AG04450 (cell line): ENCODE measurements around the gene SLC18A2. TPM values are rescaled to one million over a fixed set of nuclear protein-coding genes. Genes with fewer than 3 reads are reported as not detected.

Experiments used
- CTCF ChIA-PET: fragments of 300-600, 350-600 bp; formaldehyde crosslinking; extraction: SDS; loops from one replicate; lab custom pipeline; 2022; ENCODE audit warnings: antibody characterized with exemption, inconsistent platforms; lab: Charles Lee
- POLR2A ChIA-PET: fragments of 350-600 bp; formaldehyde crosslinking; extraction: SDS; loops from one replicate; lab custom pipeline; 2021; ENCODE audit warnings: antibody characterized with exemption, inconsistent platforms; lab: Yijun Ruan, JAX
- DNase-seq: peaks from one replicate; pipeline ENCODE4 v3.0.0-alpha.2; 2011; ENCODE audit warnings: low read depth, low spot score
- H3K27ac ChIP-seq: one replicate; pipeline ENCODE4 v1.5.1; 2012; ENCODE audit warnings: low read depth, low read length, control low read depth
- H3K27me3 ChIP-seq: one replicate; pipeline ENCODE4 v1.6.0; 2012; ENCODE audit warnings: low read length; ENCODE audit not compliant: control insufficient read depth, insufficient read depth
- H3K4me3 ChIP-seq: 2 replicates; pipeline ENCODE4 v1.5.1; 2011; ENCODE audit warnings: mild to moderate bottlenecking, low read depth, low read length, control low read depth
- H3K9me3 ChIP-seq: 2 replicates; pipeline ENCODE4 v1.5.1; 2012; ENCODE audit warnings: low read length; ENCODE audit not compliant: control insufficient read depth, insufficient read depth
- CTCF ChIP-seq: IDR thresholded peaks from 2 replicates; pipeline ENCODE4 v1.5.1; 2011; ENCODE audit warnings: low read depth, low read length, control low read depth, inconsistent platforms
- polyA plus RNA-seq: library from polyadenylated mRNA; depleted of rRNA; stranded (reverse); fragments of >200 nt; gene quantifications from 2 replicates; pipeline ENCODE4 v1.2.3, GENCODE V29; 2011

SLC18A2 gene
- polyA plus RNA-seq, 1 experiment: 0.01 TPM

GRCh38 chr10:117261501-117261900, 20.6 kb downstream of the SLC18A2 start:
- TF ChIP-seq CTCF: no peak

GRCh38 chr10:117262291-117262902, 21.5 kb downstream of the SLC18A2 start:
- peaks cover 10% of the 10 kb centered on the region for H3K27me3 ChIP-seq
- TF ChIP-seq CTCF: no peak
- no peaks in the 10 kb centered on the region for H3K9me3 ChIP-seq
- no peak for DNase-seq
- CTCF ChIA-PET: interaction anchor here (0.7 to 1.5 kb wide), 3 partner anchors 26 to 56 kb away, joined by 3 to 6 read pairs (median 5); no protein-coding TSS in a partner anchor
- POLR2A ChIA-PET: no interaction called here
- H3K27ac ChIP-seq: no peak overlapping the region
- H3K4me3 ChIP-seq: no peak overlapping the region

More at GRCh38 chr10:117261501-117261900, 20.6 kb downstream of the SLC18A2 start:
- no peak for DNase-seq
- Histone ChIP-seq H3K27ac (no peak overlapping the region), H3K9me3 (no peaks in the 10 kb centered on the region), H3K4me3 (no peak overlapping the region), H3K27me3 (peaks cover 10% of the 10 kb centered on the region)
- ChIA-PET CTCF (interaction anchor here (1.4 to 1.5 kb wide), 2 partner anchors 45 to 57 kb away, joined by 5 to 6 read pairs; no protein-coding TSS in a partner anchor), POLR2A (no interaction called here)

GRCh38 chr10:117262903-117263293, 22.0 kb downstream of the SLC18A2 start:
- Histone ChIP-seq H3K27me3 (peaks cover 10% of the 10 kb centered on the region), H3K9me3 (no peaks in the 10 kb centered on the region), H3K27ac (no peak overlapping the region), H3K4me3 (no peak overlapping the region)
- ChIA-PET POLR2A (no interaction called here), CTCF (interaction anchor here (1.3 to 1.5 kb wide), 3 partner anchors 46 to 57 kb away, joined by 4 to 6 read pairs (median 5); no protein-coding TSS in a partner anchor)
- DNase-seq: no peak
- TF ChIP-seq CTCF: no peak

- Histone ChIP-seq H3K27me3 (peaks cover 7% of the 10 kb centered on the region), H3K4me3 (no peak overlapping the region), H3K9me3 (no peaks in the 10 kb centered on the region), H3K27ac (no peak overlapping the region)
- no peak for DNase-seq
- ChIA-PET POLR2A (no interaction called here), CTCF (no interaction called here)
- TF ChIP-seq CTCF: no peak
Measured at GRCh38 chr10:117264782-117265181, 23.9 kb downstream of the SLC18A2 start.

GRCh38 chr10:117266400-117266799, 25.5 kb downstream of the SLC18A2 start:
- POLR2A ChIA-PET: no interaction called here

More at GRCh38 chr10:117266400-117266799, 25.5 kb downstream of the SLC18A2 start:
- Histone ChIP-seq H3K4me3 (no peak overlapping the region), H3K27ac (no peak overlapping the region), H3K9me3 (no peaks in the 10 kb centered on the region), H3K27me3 (peaks cover 5% of the 10 kb centered on the region)
- TF ChIP-seq CTCF: no peak
- CTCF ChIA-PET: interaction anchor here (1.0 to 2.8 kb wide), 3 partner anchors 50 to 478 kb away, joined by 3 to 9 read pairs (median 3); no protein-coding TSS in a partner anchor
- no peak for DNase-seq
